Endothelial cell of umbilical vein (primary cell): ENCODE data around the gene CRABP1. TPM values are rescaled to one million over a fixed set of nuclear protein-coding genes. Genes with fewer than 3 reads are reported as not detected.

Experiments used
- BruUV-seq: library from RNA; stranded (reverse); fragments of 400-500 nt; replicated peaks from 2 replicates; lab custom pipeline; 2021; lab: Mats Ljungman, UMichigan
- CTCF ChIA-PET: fragments of 300-600, 350-600 bp; sonication (Branson Sonifier 250); formaldehyde crosslinking; loops from one replicate; lab custom pipeline; 2021; ENCODE audit warnings: antibody characterized with exemption, inconsistent platforms; lab: Charles Lee
- POLR2A ChIA-PET: fragments of 300-600, 350-600 bp; sonication (Branson Sonifier 250); formaldehyde crosslinking; loops from one replicate; lab custom pipeline; 2021; ENCODE audit warnings: antibody characterized with exemption, inconsistent platforms; lab: Charles Lee
- DNase-seq: peaks from one replicate; pipeline ENCODE4 v3.0.0-alpha.2; 2011; ENCODE audit warnings: low read depth, low spot score
- FAIRE-seq: peaks from 2 replicates; lab custom pipeline; 2011; peaks lifted over from hg19 to GRCh38; lab: Jason Lieb, UNC
- H2AFZ ChIP-seq: 2 replicates; pipeline ENCODE4 v1.6.0; 2012; ENCODE audit warnings: low read depth, low read length, control low read depth, inconsistent platforms
- H3K27ac ChIP-seq: 2 replicates; pipeline ENCODE4 v1.5.1; 2011; ENCODE audit warnings: low read depth, mild to moderate bottlenecking, control low read depth, low read length, moderate library complexity; ENCODE audit not compliant: insufficient read depth
- H3K27me3 ChIP-seq, 2 experiments: 2 replicates each; pipeline versions ENCODE4 v1.6.0 to v1.6.1; 2011; ENCODE audit warnings: low read length in 2 of 2, mixed read lengths in 1 of 2; ENCODE audit not compliant: control insufficient read depth in 2 of 2, insufficient read depth in 2 of 2
- H3K36me3 ChIP-seq, 2 experiments: 2 replicates in 1 of 2; 3 replicates in 1 of 2; pipeline ENCODE4 v1.5.1; 2011; ENCODE audit warnings: low read length in 2 of 2, mild to moderate bottlenecking in 1 of 2, moderate library complexity in 1 of 2; ENCODE audit not compliant: control insufficient read depth in 2 of 2, insufficient read depth in 2 of 2; ENCODE audit errors: extremely low read depth in 1 of 2
- H3K4me1 ChIP-seq: 3 replicates; pipeline ENCODE4 v1.5.1; 2011; ENCODE audit warnings: mild to moderate bottlenecking, low read length; ENCODE audit not compliant: control insufficient read depth, insufficient read depth; ENCODE audit errors: extremely low read depth
- H3K4me2 ChIP-seq: 2 replicates; pipeline ENCODE4 v1.6.1; 2011; ENCODE audit warnings: low read length, control low read depth, mixed read lengths; ENCODE audit not compliant: insufficient read depth
- H3K4me3 ChIP-seq, 3 experiments: fragments of 200-600 bp in 1 of 3; sonication (generic), shearing (Covaris generic) in 1 of 3; replicated peaks in 1 of 3; 2 replicates each; pipeline ENCODE4 v1.5.1; 2011 to 2016; ENCODE audit warnings: control low read depth in 3 of 3, low read length in 3 of 3, mild to moderate bottlenecking in 2 of 3, inconsistent platforms in 1 of 3, low read depth in 1 of 3, moderate library complexity in 1 of 3; ENCODE audit not compliant: insufficient read depth in 1 of 3
- H3K79me2 ChIP-seq: 2 replicates; pipeline ENCODE4 v1.6.0; 2012; ENCODE audit warnings: low read length, inconsistent platforms; ENCODE audit not compliant: control insufficient read depth, insufficient read depth
- H3K9ac ChIP-seq: replicated peaks from 2 replicates; pipeline ENCODE3; 2011; ENCODE audit warnings: low read length, control low read depth; ENCODE audit not compliant: insufficient read depth; ENCODE audit errors: extremely low read depth
- H3K9me1 ChIP-seq: replicated peaks from 3 replicates; pipeline ENCODE4 v1.6.0; 2011; ENCODE audit warnings: mild to moderate bottlenecking, low read length; ENCODE audit not compliant: control insufficient read depth, insufficient read depth; ENCODE audit errors: extremely low read depth
- H3K9me3 ChIP-seq: replicated peaks from 2 replicates; pipeline ENCODE4 v1.5.1; 2012; ENCODE audit warnings: low read length, inconsistent platforms; ENCODE audit not compliant: control insufficient read depth, insufficient read depth
- H4K20me1 ChIP-seq: replicated peaks from 2 replicates; pipeline ENCODE3; 2011; ENCODE audit warnings: mild to moderate bottlenecking, low read length; ENCODE audit not compliant: control insufficient read depth, insufficient read depth; ENCODE audit errors: extremely low read depth
- CTCF ChIP-seq, 2 donors: IDR thresholded peaks; 1 replicate in 1 of 2; 2 replicates in 1 of 2; pipeline ENCODE4 v1.5.1; 2011; ENCODE audit warnings: low read length in 2 of 2, mild to moderate bottlenecking in 2 of 2, moderate library complexity in 2 of 2, control low read depth in 1 of 2, inconsistent platforms in 1 of 2, low read depth in 1 of 2; ENCODE audit not compliant: insufficient read depth in 1 of 2; ENCODE audit errors: extremely low read depth in 1 of 2
- EZH2 ChIP-seq: IDR thresholded peaks from 2 replicates; pipeline ENCODE4 v1.6.1; 2012; ENCODE audit warnings: borderline replicate concordance, low read depth, mild to moderate bottlenecking, moderate library complexity, low read length, inconsistent platforms; ENCODE audit not compliant: severe bottlenecking
- FOS ChIP-seq: IDR thresholded peaks from 2 replicates; pipeline ENCODE4 v1.6.1; 2011; ENCODE audit warnings: mild to moderate bottlenecking, low read length, moderate library complexity, borderline replicate concordance; ENCODE audit not compliant: insufficient read depth
- GATA2 ChIP-seq: IDR thresholded peaks from 2 replicates; pipeline ENCODE4 v1.7.0; 2011; ENCODE audit warnings: low read depth, mild to moderate bottlenecking, moderate library complexity, mixed read lengths, low read length; ENCODE audit not compliant: insufficient read length, insufficient read depth
- JUN ChIP-seq: IDR thresholded peaks from 2 replicates; pipeline ENCODE4 v1.6.1; 2011; ENCODE audit warnings: borderline replicate concordance, low read depth; ENCODE audit not compliant: insufficient read length, insufficient read depth
- MAX ChIP-seq: IDR thresholded peaks from 2 replicates; pipeline ENCODE4 v1.6.1; 2011; ENCODE audit not compliant: insufficient read depth, insufficient read length
- MYC ChIP-seq: IDR thresholded peaks from one replicate; pipeline ENCODE4 v1.6.1; 2011; ENCODE audit warnings: mild to moderate bottlenecking, low read depth, low read length
- POLR2A ChIP-seq: IDR thresholded peaks from 2 replicates; pipeline ENCODE4 v1.6.1; 2012; ENCODE audit warnings: low read depth, mild to moderate bottlenecking, control low read depth, low read length
- POLR2AphosphoS5 ChIP-seq: IDR thresholded peaks from 2 replicates; pipeline ENCODE4 v1.6.1; 2012; ENCODE audit warnings: low read depth, mild to moderate bottlenecking, control low read depth, low read length, moderate library complexity; ENCODE audit not compliant: insufficient read depth
- dilution Hi-C: fragments of 300-500 bp; cut with MboI; formaldehyde crosslinking; loops from one replicate; pipeline ENCODE4 v1.15.0; 2019; ENCODE audit warnings: low sequenced_read_pairs; ENCODE audit not compliant: extremely low pct_ligation_motif_present
- intact Hi-C: fragments of 100-400 bp; cut with micrococcal nuclease; formaldehyde crosslinking; loops from one replicate; pipeline ENCODE4 v1.10.0; 2022
- polyA plus RNA-seq, 4 experiments: library from polyadenylated mRNA; depleted of rRNA in 3 of 4; stranded (reverse) in 3 of 4; unstranded in 1 of 4; fragments of >200 nt; gene quantifications; 2 replicates each; pipeline versions ENCODE4 v1.2.1 to v1.2.3, GENCODE V29; 2011 to 2012; ENCODE audit warnings: missing spikeins in 1 of 4
- total RNA-seq: library from RNA; stranded (reverse); gene quantifications from 2 replicates; pipeline ENCODE4 v1.2.3, GENCODE V29; 2021

Gene CRABP1
- total and polyA plus RNA-seq, 2 donors (not counting 3 experiments of a cell fraction or from before 2014, with no cell fraction given): 0.11 TPM; not detected in 1

- no peak overlapping the region for H3K4me2 ChIP-seq
- dilution Hi-C loops (no loop called here), intact Hi-C loops (no loop called here)
- CTCF ChIA-PET: no interaction called here
- DNase-seq (no peak), FAIRE-seq (no peak)
- peaks cover 3% of the 10 kb centered on the region for H3K4me1 ChIP-seq
- H3K79me2 ChIP-seq: no peaks in the 10 kb centered on the region
- no peak overlapping the region for H2AFZ ChIP-seq
- no TSS peak for BruUV-seq
- no peak overlapping the region for H3K4me3 ChIP-seq
- TF ChIP-seq POLR2AphosphoS5: no peak
- TF ChIP-seq MYC: no peak
- TF ChIP-seq EZH2: no peak
- TF ChIP-seq FOS: no peak
- no peak for TF ChIP-seq CTCF (IDR thresholded peaks at IDR 0.05; ENCODE audit: extremely low read depth in 1 of 2, insufficient read depth in 1 of 2, low read depth in 1 of 2, low read length in 2 of 2)
- no peak for TF ChIP-seq MAX
- no peak for TF ChIP-seq POLR2A
- TF ChIP-seq GATA2: no peak
- no peak for TF ChIP-seq JUN
- H4K20me1 ChIP-seq: no peaks in the 10 kb centered on the region
- H3K27me3 ChIP-seq: peaks cover 27 to 30% of the 10 kb centered on the region in 2 experiments
- H3K9ac ChIP-seq: no peak overlapping the region
- no peaks in the 10 kb centered on the region for H3K9me1 ChIP-seq
- H3K27ac ChIP-seq: no peak overlapping the region
- H3K9me3 ChIP-seq: no peaks in the 10 kb centered on the region
- H3K36me3 ChIP-seq: no peaks in the 10 kb centered on the region
- POLR2A ChIA-PET: no interaction called here
These were observed 4.2 kb upstream of the CRABP1 start for GRCh38 chr15:78335985-78336384.
